Breast epithelium (tissue), 4 donors: ENCODE results near the gene PTBP3. TPM values are rescaled to one million over a fixed set of nuclear protein-coding genes. Genes with fewer than 3 reads are reported as not detected.

Experiments used
- DNase-seq, 2 donors: peaks; one replicate each; pipeline ENCODE4 v3.0.0-alpha.2; 2019; ENCODE audit warnings: low spot score in 2 of 2
- H3K27ac ChIP-seq, 2 donors: fragments of 200-600 bp; sonication (generic) in 1 of 2; one replicate each; pipeline ENCODE4 v1.5.1; 2016 to 2019; ENCODE audit warnings: mild to moderate bottlenecking in 1 of 2
- H3K27me3 ChIP-seq, 2 donors: fragments of 200-600 bp; sonication (generic) in 1 of 2; one replicate each; pipeline versions ENCODE4 v1.5.1 to v1.6.0; 2017 to 2019; ENCODE audit warnings: control low read depth in 1 of 2, mild to moderate bottlenecking in 1 of 2
- H3K36me3 ChIP-seq: fragments of 200-600 bp; one replicate; pipeline ENCODE4 v1.5.1; 2019
- H3K4me1 ChIP-seq, 2 donors: fragments of 200-600 bp; sonication (generic); one replicate each; pipeline ENCODE4 v1.5.1; 2016 to 2019; ENCODE audit warnings: control low read depth in 1 of 2
- H3K4me3 ChIP-seq, 3 donors: fragments of 200-600 bp; sonication (generic); 1 replicate in 2 of 3; 2 replicates in 1 of 3; pipeline ENCODE4 v1.5.1; 2016 to 2019; ENCODE audit warnings: mild to moderate bottlenecking in 3 of 3, moderate library complexity in 2 of 3
- H3K9me3 ChIP-seq, 2 donors: fragments of 200-600 bp; sonication (generic) in 1 of 2; one replicate each; pipeline ENCODE4 v1.5.1; 2016 to 2019; ENCODE audit warnings: control low read depth in 1 of 2
- CTCF ChIP-seq, 3 donors: fragments of 450-650 bp; IDR thresholded peaks; one replicate each; pipeline ENCODE4 v1.5.1; 2016 to 2017; ENCODE audit warnings: antibody characterized with exemption in 3 of 3, mild to moderate bottlenecking in 3 of 3, moderate library complexity in 3 of 3
- POLR2A ChIP-seq: fragments of 450-650 bp; IDR thresholded peaks from one replicate; pipeline ENCODE4 v1.6.1; 2016; ENCODE audit warnings: antibody characterized with exemption, mild to moderate bottlenecking, moderate library complexity
- POLR2AphosphoS5 ChIP-seq, 3 donors: sonication (generic); formaldehyde crosslinking; IDR thresholded peaks; one replicate each; pipeline ENCODE4 v1.6.1; 2017; ENCODE audit warnings: antibody characterized with exemption in 3 of 3
- intact Hi-C: fragments of 100-400 bp; cut with DNase I; formaldehyde crosslinking; loops from one replicate; pipeline ENCODE4 v1.15.1; 2023; ENCODE audit warnings: low total_unique reads
- total RNA-seq, 3 donors: library from RNA; depleted of rRNA; stranded (reverse); fragments of >200 nt; gene quantifications; one replicate each; pipeline ENCODE4 v1.1.0, GENCODE V29; 2016

The PTBP3 gene
- total RNA-seq, 3 donors from 2014 or later, result 30.6 to 80.2 (median 50.5) TPM

DNA sequence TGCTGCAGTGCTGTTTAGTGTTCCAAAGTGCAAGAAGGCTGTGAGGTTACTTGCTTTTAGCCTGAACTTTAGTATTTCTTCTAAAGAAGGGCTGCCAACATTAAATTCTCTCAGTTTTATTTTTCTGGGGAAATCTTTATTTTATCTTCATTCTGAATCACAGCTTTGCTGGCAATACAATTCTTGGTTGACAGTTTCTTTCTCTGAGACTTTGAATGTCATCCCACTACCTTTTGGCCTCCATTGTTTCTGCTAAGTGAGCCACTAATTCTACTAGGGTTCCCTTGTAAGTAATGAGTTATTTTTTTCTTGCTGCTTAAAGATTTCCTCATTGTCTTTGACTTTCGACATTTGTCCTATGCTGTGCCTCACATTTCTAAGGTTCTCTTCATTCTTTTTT is 126.0 kb downstream of the PTBP3 start:
- TF ChIP-seq POLR2AphosphoS5 (IDR thresholded peaks at IDR 0.05) (no peak), POLR2A (no peak), CTCF (IDR thresholded peaks at IDR 0.05) (no peak)
- intact Hi-C loops, result no loop called here
- peaks cover 9 to 18% of the 10 kb centered on the region in 2 donors for H3K9me3 ChIP-seq
- no peaks in the 10 kb centered on the region for H3K4me1 ChIP-seq
- no peak overlapping the region for H3K27ac ChIP-seq
- no peak for DNase-seq
- H3K4me3 ChIP-seq, result no peak overlapping the region
- H3K36me3 ChIP-seq, result no peaks in the 10 kb centered on the region
- H3K27me3 ChIP-seq, result no peaks in the 10 kb centered on the region

GRCh38 chr9:112203536-112203935 is 129.9 kb downstream of the PTBP3 start:
- no peaks in the 10 kb centered on the region for H3K27me3 ChIP-seq
- DNase-seq, result no peak
- no peaks in the 10 kb centered on the region for H3K4me1 ChIP-seq
- intact Hi-C loops, result no loop called here
- H3K27ac ChIP-seq, result no peak overlapping the region
- H3K36me3 ChIP-seq, result no peaks in the 10 kb centered on the region
- TF ChIP-seq POLR2AphosphoS5 (IDR thresholded peaks at IDR 0.05) (no peak), CTCF (IDR thresholded peaks at IDR 0.05) (no peak), POLR2A (no peak)
- no peak overlapping the region for H3K4me3 ChIP-seq
- peaks cover 9 to 14% of the 10 kb centered on the region in 2 donors for H3K9me3 ChIP-seq

GRCh38 chr9:112200711-112201110 is 132.7 kb downstream of the PTBP3 start:
- Histone ChIP-seq H3K36me3 (no peaks in the 10 kb centered on the region), H3K27ac (no peak overlapping the region), H3K9me3 (no peaks in the 10 kb centered on the region), H3K4me3 (no peak overlapping the region), H3K4me1 (no peaks in the 10 kb centered on the region), H3K27me3 (no peaks in the 10 kb centered on the region)
- TF ChIP-seq CTCF (IDR thresholded peaks at IDR 0.05), result no peak
- no peak for TF ChIP-seq POLR2AphosphoS5 (IDR thresholded peaks at IDR 0.05)
- no peak for TF ChIP-seq POLR2A
- intact Hi-C loops, result no loop called here
- no peak for DNase-seq

- H3K4me3 ChIP-seq, result no peak overlapping the region
- no peaks in the 10 kb centered on the region for H3K9me3 ChIP-seq
- H3K4me1 ChIP-seq, result no peaks in the 10 kb centered on the region
- no peaks in the 10 kb centered on the region for H3K36me3 ChIP-seq
- H3K27ac ChIP-seq, result no peak overlapping the region
- DNase-seq, result no peak
- no peak for TF ChIP-seq CTCF (IDR thresholded peaks at IDR 0.05)
- H3K27me3 ChIP-seq, result no peaks in the 10 kb centered on the region
- intact Hi-C loops, result no loop called here
Observed at GRCh38 chr9:112198646-112199045, 134.8 kb downstream of the PTBP3 start.

GRCh38 chr9:112194969-112195431 is 138.4 kb downstream of the PTBP3 start:
- intact Hi-C loops, result loop anchor here (2.0 kb wide), 1 partner anchor 32 kb away; no protein-coding TSS in a partner anchor
- no peak overlapping the region for H3K4me3 ChIP-seq
- H3K27me3 ChIP-seq, result no peaks in the 10 kb centered on the region
- no peaks in the 10 kb centered on the region for H3K36me3 ChIP-seq
- no peak for DNase-seq
- H3K4me1 ChIP-seq, result no peaks in the 10 kb centered on the region
- TF ChIP-seq CTCF (IDR thresholded peaks at IDR 0.05), result no peak
- no peak for TF ChIP-seq POLR2AphosphoS5 (IDR thresholded peaks at IDR 0.05)
- no peak for TF ChIP-seq POLR2A
- no peaks in the 10 kb centered on the region for H3K9me3 ChIP-seq
- peak overlapping the region; percentile 42 to 76 for H3K27ac ChIP-seq
